ENCODE data around the gene NPC1L1. TPM values are rescaled to one million over a fixed set of nuclear protein-coding genes. Genes with fewer than 3 reads are reported as not detected.
A peak's percentile ranks its signal among the peaks of the same experiment; 100 is the strongest.

The NPC1L1 gene
- total RNA-seq, 6 experiments from 2014 or later, result not detected

DNA sequence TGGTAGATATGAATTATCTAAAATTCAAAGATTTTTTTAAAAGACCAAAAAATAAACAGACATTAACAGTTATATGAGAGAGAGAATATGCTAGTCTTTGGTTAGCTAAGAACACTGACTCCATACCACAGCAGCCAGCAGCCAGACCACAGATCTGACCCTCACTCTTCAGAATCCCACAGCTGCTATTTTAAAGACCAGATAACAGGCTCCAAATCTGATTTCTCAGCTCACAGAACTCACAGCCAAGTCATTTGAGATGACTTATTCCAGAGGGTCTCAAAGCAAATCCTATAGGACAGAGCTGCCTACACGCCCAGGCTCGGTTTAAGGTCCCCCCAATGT lies 71.0 kb downstream of the NPC1L1 start:
- Mint-ChIP-seq H3K4me1 (ENCODE audit: low read depth) (peaks cover 80% of the 10 kb centered on the region), H3K9me3 (no peaks in the 10 kb centered on the region), H3K36me3 (ENCODE audit: low read depth) (peaks cover 30% of the 10 kb centered on the region), H3K27ac (peak overlapping the region; percentile 64), H3K27me3 (ENCODE audit: insufficient read depth) (no peaks in the 10 kb centered on the region; the same call in 1 of the 2 replicates), H3K4me3 (no peak overlapping the region)
- DNase-seq, result no peak
- TF ChIP-seq, protein P1, sequence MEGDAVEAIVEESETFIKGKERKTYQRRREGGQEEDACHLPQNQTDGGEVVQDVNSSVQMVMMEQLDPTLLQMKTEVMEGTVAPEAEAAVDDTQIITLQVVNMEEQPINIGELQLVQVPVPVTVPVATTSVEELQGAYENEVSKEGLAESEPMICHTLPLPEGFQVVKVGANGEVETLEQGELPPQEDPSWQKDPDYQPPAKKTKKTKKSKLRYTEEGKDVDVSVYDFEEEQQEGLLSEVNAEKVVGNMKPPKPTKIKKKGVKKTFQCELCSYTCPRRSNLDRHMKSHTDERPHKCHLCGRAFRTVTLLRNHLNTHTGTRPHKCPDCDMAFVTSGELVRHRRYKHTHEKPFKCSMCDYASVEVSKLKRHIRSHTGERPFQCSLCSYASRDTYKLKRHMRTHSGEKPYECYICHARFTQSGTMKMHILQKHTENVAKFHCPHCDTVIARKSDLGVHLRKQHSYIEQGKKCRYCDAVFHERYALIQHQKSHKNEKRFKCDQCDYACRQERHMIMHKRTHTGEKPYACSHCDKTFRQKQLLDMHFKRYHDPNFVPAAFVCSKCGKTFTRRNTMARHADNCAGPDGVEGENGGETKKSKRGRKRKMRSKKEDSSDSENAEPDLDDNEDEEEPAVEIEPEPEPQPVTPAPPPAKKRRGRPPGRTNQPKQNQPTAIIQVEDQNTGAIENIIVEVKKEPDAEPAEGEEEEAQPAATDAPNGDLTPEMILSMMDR (IDR thresholded peaks at IDR 0.05), result no peak

DNA sequence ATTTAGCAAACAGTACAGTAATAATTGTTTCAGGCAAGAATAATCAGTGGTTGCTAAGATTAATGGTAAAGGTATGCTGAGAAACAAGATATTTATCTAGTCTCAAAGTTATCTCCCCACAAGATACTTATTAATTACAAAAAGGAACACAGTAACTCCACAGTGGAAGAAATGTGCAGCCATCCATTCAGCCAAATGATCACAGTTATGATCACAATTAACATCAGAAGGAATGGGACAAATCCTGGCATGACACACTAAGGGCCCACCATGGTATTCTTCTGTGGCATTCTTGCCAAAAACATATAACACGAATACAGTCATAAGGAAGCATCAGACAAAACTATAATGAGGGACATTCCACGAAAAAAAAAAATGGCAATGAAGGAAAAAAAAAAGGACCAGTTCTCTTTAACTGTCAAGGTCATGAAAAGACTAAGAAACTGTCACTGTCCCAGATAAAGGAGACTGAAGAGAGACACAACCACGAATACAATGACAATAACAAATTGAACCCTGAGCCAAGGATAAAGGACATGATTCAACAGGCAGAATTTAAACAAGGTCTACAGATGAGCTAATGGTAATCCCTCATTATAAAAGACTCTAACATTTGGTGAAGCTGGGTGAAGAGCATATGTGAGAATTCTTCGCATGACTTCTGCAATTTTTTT lies 71.5 kb downstream of the NPC1L1 start:
- Mint-ChIP-seq H3K36me3 (ENCODE audit: low read depth) (peaks cover 30% of the 10 kb centered on the region), H3K27me3 (ENCODE audit: insufficient read depth) (no peaks in the 10 kb centered on the region; the same call in 1 of the 2 replicates), H3K27ac (peak overlapping the region; percentile 64), H3K4me3 (no peak overlapping the region), H3K9me3 (no peaks in the 10 kb centered on the region), H3K4me1 (ENCODE audit: low read depth) (peaks cover 83% of the 10 kb centered on the region)
- TF ChIP-seq, protein P1 (IDR thresholded peaks at IDR 0.05), result no peak
- DNase-seq, result no peak

GRCh38 chr7:44467217-44467548 lies 73.9 kb downstream of the NPC1L1 start:
- Mint-ChIP-seq H3K27ac (peak overlapping the region; percentile 73), H3K9me3 (no peaks in the 10 kb centered on the region), H3K4me1 (ENCODE audit: low read depth) (peaks cover 68% of the 10 kb centered on the region), H3K36me3 (ENCODE audit: low read depth) (peaks cover 27% of the 10 kb centered on the region), H3K4me3 (no peak overlapping the region), H3K27me3 (ENCODE audit: insufficient read depth) (no peaks in the 10 kb centered on the region; the same call in 1 of the 2 replicates)
- DNase-seq, result no peak
- TF ChIP-seq, protein P1 (IDR thresholded peaks at IDR 0.05), result no peak

DNA sequence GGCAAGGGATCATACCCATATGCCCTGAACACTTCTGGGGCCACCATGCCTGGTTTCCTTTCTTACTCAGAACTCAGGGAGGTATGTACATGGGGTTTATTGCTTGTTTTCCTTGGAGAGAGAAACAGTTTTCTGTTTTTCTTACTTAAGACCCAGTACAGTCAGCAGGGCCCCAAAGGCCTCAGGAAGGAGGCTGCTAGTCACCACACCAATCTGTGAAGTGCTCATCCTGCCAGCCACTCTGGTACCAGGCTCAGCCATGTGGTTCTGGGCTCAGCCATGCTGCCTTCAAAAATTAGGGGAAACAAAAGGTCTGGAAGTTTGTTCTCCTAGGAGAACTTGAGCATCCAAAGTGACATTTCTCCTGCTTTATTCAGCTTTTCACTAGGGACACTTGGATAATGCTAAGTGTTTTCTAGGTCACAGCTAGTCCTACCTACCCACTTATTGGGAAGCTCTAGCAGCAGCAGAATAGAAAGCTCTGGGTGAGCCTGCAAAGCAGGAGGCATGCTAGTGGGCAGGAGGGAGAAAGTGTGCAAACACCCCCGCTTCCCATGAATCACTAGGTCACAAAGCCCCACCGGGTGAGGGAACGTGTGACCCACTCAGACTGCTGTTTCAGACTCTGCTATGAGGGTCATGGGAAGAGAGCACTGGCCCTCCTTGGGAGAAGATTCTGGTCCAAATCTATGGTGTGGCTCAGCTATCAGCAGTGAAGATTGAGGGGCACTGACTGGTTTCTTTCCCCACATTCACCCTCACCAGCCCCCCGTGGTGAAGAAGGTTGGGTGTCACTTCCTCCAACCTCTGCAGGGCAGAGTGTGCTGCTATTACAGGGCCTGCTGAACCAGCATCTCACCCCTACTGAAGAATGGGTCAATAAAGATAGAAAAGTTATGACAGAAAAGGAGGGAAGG lies 74.6 kb downstream of the NPC1L1 start:
- H3K4me1 Mint-ChIP-seq (ENCODE audit: low read depth), result peaks cover 70% of the 10 kb centered on the region
- H3K27me3 Mint-ChIP-seq (ENCODE audit: insufficient read depth), result no peaks in the 10 kb centered on the region; the same call in 1 of the 2 replicates
- no peak overlapping the region for H3K4me3 Mint-ChIP-seq
- TF ChIP-seq, protein P1 (IDR thresholded peaks at IDR 0.05), result no peak
- H3K36me3 Mint-ChIP-seq (ENCODE audit: low read depth), result peaks cover 26% of the 10 kb centered on the region
- H3K9me3 Mint-ChIP-seq, result no peaks in the 10 kb centered on the region
- peak overlapping the region; percentile 73 for H3K27ac Mint-ChIP-seq
- DNase-seq, result peak; percentile 63

GRCh38 chr7:44465490-44465889 lies 75.6 kb downstream of the NPC1L1 start:
- no peak for DNase-seq
- Mint-ChIP-seq H3K27me3 (ENCODE audit: insufficient read depth) (no peaks in the 10 kb centered on the region; the same call in 1 of the 2 replicates), H3K4me1 (ENCODE audit: low read depth) (peaks cover 74% of the 10 kb centered on the region), H3K4me3 (no peak overlapping the region), H3K27ac (peak overlapping the region; percentile 67), H3K9me3 (no peaks in the 10 kb centered on the region), H3K36me3 (ENCODE audit: low read depth) (peaks cover 29% of the 10 kb centered on the region)
- TF ChIP-seq, protein P1 (IDR thresholded peaks at IDR 0.05), result no peak
